HEK293T (cell line): Measurements from ENCODE around the gene MECP2.

ENCODE experiments used
- CTCF ChIA-PET: fragments of 350-600 bp; formaldehyde crosslinking; extraction: SDS; loops from one replicate; lab custom pipeline; 2021; ENCODE audit warnings: antibody characterized with exemption, inconsistent platforms; lab: Yijun Ruan, JAX
- POLR2A ChIA-PET: fragments of 350-600 bp; formaldehyde crosslinking; extraction: SDS; loops from one replicate; lab custom pipeline; 2020; ENCODE audit warnings: antibody characterized with exemption, inconsistent platforms; lab: Yijun Ruan, JAX
- DNase-seq: peaks from one replicate; pipeline ENCODE4 v3.0.0; 2012; ENCODE audit warnings: mixed read lengths; ENCODE audit errors: extremely low spot score
- ARNT ChIP-seq: fragments of 450-650 bp; IDR thresholded peaks from 2 replicates; pipeline ENCODE4 v1.6.1; 2017; ENCODE audit warnings: mild to moderate bottlenecking
- BHLHE40 ChIP-seq: fragments of 450-650 bp; IDR thresholded peaks from 2 replicates; pipeline ENCODE4 v1.6.1; 2016; ENCODE audit warnings: mild to moderate bottlenecking, moderate library complexity, borderline replicate concordance
- CTBP1 ChIP-seq: fragments of 450-650 bp; IDR thresholded peaks from 2 replicates; pipeline ENCODE4 v1.6.1; 2016; ENCODE audit warnings: borderline replicate concordance
- ELF4 ChIP-seq: fragments of 450-650 bp; IDR thresholded peaks from 2 replicates; pipeline ENCODE4 v1.6.1; 2017; ENCODE audit warnings: antibody characterized with exemption
- FOXA1 ChIP-seq: fragments of 450-650 bp; IDR thresholded peaks from 2 replicates; pipeline ENCODE4 v1.6.1; 2016; ENCODE audit warnings: mild to moderate bottlenecking
- FOXK2 ChIP-seq: fragments of 450-650 bp; IDR thresholded peaks from 2 replicates; pipeline ENCODE4 v1.6.1; 2016; ENCODE audit warnings: mild to moderate bottlenecking
- FOXM1 ChIP-seq: fragments of 450-650 bp; IDR thresholded peaks from 2 replicates; pipeline ENCODE4 v1.6.1; 2017; ENCODE audit warnings: mild to moderate bottlenecking, borderline replicate concordance
- HDGF ChIP-seq: fragments of 450-650 bp; IDR thresholded peaks from 2 replicates; pipeline ENCODE4 v1.6.1; 2017; ENCODE audit warnings: antibody characterized with exemption, borderline replicate concordance
- L3MBTL2 ChIP-seq: fragments of 450-650 bp; conservative IDR thresholded peaks from 2 replicates; pipeline ENCODE4 v1.6.1; 2016; ENCODE audit warnings: mild to moderate bottlenecking
- LEF1 ChIP-seq: fragments of 450-650 bp; IDR thresholded peaks from 2 replicates; pipeline ENCODE4 v1.6.1; 2017; ENCODE audit warnings: mild to moderate bottlenecking, borderline replicate concordance
- NFRKB ChIP-seq: fragments of 450-650 bp; IDR thresholded peaks from 2 replicates; pipeline ENCODE4 v1.6.1; 2016; ENCODE audit warnings: mild to moderate bottlenecking, moderate library complexity
- PKNOX1 ChIP-seq: fragments of 450-650 bp; IDR thresholded peaks from 2 replicates; pipeline ENCODE4 v1.6.1; 2016
- SP1 ChIP-seq: fragments of 450-650 bp; IDR thresholded peaks from 2 replicates; pipeline ENCODE4 v1.6.1; 2017
- SUZ12 ChIP-seq: fragments of 450-650 bp; IDR thresholded peaks from 2 replicates; pipeline ENCODE4 v1.6.1; 2016; ENCODE audit warnings: mild to moderate bottlenecking
- TARDBP ChIP-seq: fragments of 450-650 bp; IDR thresholded peaks from 2 replicates; pipeline ENCODE4 v1.6.1; 2016
- ZNF384 ChIP-seq: fragments of 450-650 bp; IDR thresholded peaks from 2 replicates; pipeline ENCODE4 v1.6.1; 2016

Gene MECP2

GRCh38 chrX:154074199-154074598 is 23.3 kb downstream of the MECP2 start:
- ChIA-PET CTCF (no interaction called here), POLR2A (no interaction called here)

GRCh38 chrX:154072192-154072591 is 25.3 kb downstream of the MECP2 start:
- ChIA-PET POLR2A (no interaction called here), CTCF (no interaction called here)
- no peak for DNase-seq
- no peak for TF ChIP-seq NFRKB
- TF ChIP-seq L3MBTL2 = no peak
- no peak for TF ChIP-seq ZNF384
- TF ChIP-seq CTBP1 = no peak
- no peak for TF ChIP-seq FOXK2
- no peak for TF ChIP-seq BHLHE40
- TF ChIP-seq TARDBP = no peak
- no peak for TF ChIP-seq HDGF
- TF ChIP-seq FOXM1 = no peak
- TF ChIP-seq LEF1 = no peak
- TF ChIP-seq ARNT = no peak
- TF ChIP-seq PKNOX1 = no peak
- TF ChIP-seq FOXA1 = no peak
- no peak for TF ChIP-seq ELF4
- no peak for TF ChIP-seq SUZ12
- TF ChIP-seq SP1 = no peak

More at GRCh38 chrX:154074199-154074598, 23.3 kb downstream of the MECP2 start:
- DNase-seq = no peak
- TF ChIP-seq ARNT = no peak
- no peak for TF ChIP-seq ELF4
- TF ChIP-seq ZNF384 = no peak
- TF ChIP-seq SUZ12 = no peak
- no peak for TF ChIP-seq NFRKB
- no peak for TF ChIP-seq L3MBTL2
- TF ChIP-seq LEF1 = no peak
- TF ChIP-seq HDGF = no peak
- TF ChIP-seq BHLHE40 = no peak
- no peak for TF ChIP-seq CTBP1
- TF ChIP-seq PKNOX1 = no peak
- TF ChIP-seq SP1 = no peak
- TF ChIP-seq TARDBP = no peak
- TF ChIP-seq FOXM1 = no peak

- DNase-seq = no peak
- POLR2A ChIA-PET = no interaction called here
- CTCF ChIA-PET = no interaction called here
- TF ChIP-seq FOXA1 (no peak), FOXK2 (no peak), LEF1 (no peak), ELF4 (no peak), PKNOX1 (no peak), ARNT (no peak), ZNF384 (no peak), L3MBTL2 (no peak), FOXM1 (no peak), HDGF (no peak), SP1 (no peak), TARDBP (no peak), CTBP1 (no peak)
Observed at GRCh38 chrX:154068560-154068959, 29.0 kb downstream of the MECP2 start.

- no peak for DNase-seq
- no peak for TF ChIP-seq LEF1
- TF ChIP-seq ARNT = no peak
- TF ChIP-seq HDGF = no peak
- TF ChIP-seq FOXA1 = no peak
- no peak for TF ChIP-seq BHLHE40
- no peak for TF ChIP-seq PKNOX1
- TF ChIP-seq NFRKB = no peak
- TF ChIP-seq SUZ12 = no peak
- TF ChIP-seq SP1 = no peak
- no peak for TF ChIP-seq FOXM1
- TF ChIP-seq FOXK2 = no peak
- no peak for TF ChIP-seq ZNF384
- no peak for TF ChIP-seq TARDBP
- TF ChIP-seq ELF4 = no peak
- TF ChIP-seq CTBP1 = no peak
- CTCF ChIA-PET = interaction anchor here (1.1 kb wide), 1 partner anchor 13 kb away, joined by 4 read pairs; no protein-coding TSS in a partner anchor
- POLR2A ChIA-PET = interaction anchor here (0.6 to 1.3 kb wide), 2 partner anchors 8 to 11 kb away, joined by 3 read pairs; no protein-coding TSS in a partner anchor
Observed at GRCh38 chrX:154064637-154065435, 32.7 kb downstream of the MECP2 start.

- TF ChIP-seq PKNOX1 (peak; percentile 80), LEF1 (no peak)
- CTCF ChIA-PET = no interaction called here
- POLR2A ChIA-PET = no interaction called here
- DNase-seq = no peak
Observed at GRCh38 chrX:154063234-154063633, 34.3 kb downstream of the MECP2 start.
